GM19328 (cell line): ENCODE data around the gene ANKK1.

Experiments used
- ATAC-seq: cut with Tn5 transposase; IDR thresholded peaks from one replicate; pipeline ENCODE4 v1.9.1; 2021; ENCODE audit warnings: mild to moderate bottlenecking, moderate library complexity; ENCODE audit not compliant: unreplicated experiment

The ANKK1 gene

GRCh38 chr11:113408206-113408605 lies 20.6 kb downstream of the ANKK1 start:
- ATAC-seq = no peak

GRCh38 chr11:113408887-113409286 lies 21.3 kb downstream of the ANKK1 start:
- ATAC-seq = no peak

DNA sequence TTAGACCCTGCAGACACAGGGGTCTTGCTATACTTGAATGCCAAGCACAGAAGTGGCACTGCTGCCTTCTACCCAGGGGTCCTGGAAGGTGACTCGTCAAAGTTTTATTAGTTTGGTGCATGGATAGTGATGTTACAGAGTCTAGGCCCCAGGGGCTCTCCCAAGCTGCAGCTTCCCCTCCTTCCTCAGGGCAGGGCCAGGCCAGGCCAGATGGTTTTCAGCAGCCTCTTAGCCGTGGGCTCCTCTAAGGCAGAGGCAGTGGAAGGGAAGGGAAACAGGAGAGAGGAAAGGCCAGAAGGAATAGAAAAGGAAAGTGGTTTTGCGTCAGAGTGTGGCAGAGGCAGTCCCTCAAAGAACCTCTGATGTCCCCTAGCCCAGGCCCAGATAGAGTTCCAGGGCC lies 21.9 kb downstream of the ANKK1 start:
- ATAC-seq = no peak

DNA sequence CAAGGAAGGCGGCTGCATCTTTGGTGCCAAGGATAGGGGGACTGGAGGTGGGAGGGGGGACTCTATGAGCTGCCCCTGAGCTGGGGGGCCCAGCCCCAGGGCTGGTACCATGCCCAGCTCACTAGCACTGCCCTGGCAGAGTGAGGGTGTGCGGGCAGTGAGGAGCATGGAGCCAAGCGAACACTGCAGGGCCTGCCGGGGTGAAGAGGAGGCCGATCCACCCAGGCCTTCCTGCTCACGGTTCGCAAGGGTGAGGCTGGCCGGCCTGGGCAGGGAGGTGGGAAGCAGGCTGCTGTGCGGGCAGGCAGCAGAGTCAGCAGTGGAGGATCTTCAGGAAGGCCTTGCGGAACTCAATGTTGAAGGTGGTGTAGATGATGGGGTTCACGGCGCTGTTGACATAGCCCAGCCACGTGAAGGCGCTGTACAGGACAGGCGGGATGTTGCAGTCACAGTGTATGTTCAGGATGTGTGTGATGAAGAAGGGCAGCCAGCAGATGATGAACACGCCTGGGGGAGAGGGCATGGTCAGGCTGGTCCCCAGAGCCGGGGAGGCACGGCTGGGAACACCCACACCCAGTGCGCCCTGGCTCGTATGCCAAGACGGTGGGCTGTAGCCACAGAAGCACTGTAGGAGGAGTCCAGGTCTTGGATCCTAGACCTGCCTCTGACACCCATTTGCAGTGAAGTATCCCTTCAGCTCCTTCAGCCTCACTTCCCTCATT lies 23.0 kb downstream of the ANKK1 start:
- ATAC-seq = no peak

DNA sequence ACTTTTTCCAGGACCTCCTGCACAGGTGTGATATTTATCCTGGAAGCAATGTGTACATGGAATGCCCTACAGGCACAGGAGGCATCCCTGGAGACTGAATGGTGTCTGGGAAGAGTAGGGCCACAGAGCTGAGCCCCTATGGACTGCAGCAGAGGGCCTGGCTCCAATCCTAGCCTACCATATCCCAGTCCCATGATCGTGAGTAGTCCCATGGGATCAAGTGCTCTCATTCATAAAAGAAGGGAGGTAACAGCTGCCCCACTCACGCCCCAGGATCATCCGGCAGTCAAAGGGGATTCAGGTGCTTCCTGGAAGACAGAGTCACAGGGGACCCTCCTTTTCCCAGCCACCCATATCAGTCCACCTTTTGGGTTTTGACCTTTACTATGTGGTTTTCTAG lies 24.0 kb downstream of the ANKK1 start:
- no peak for ATAC-seq

- ATAC-seq = no peak
Observed at GRCh38 chr11:113412675-113413074, 25.1 kb downstream of the ANKK1 start.

DNA sequence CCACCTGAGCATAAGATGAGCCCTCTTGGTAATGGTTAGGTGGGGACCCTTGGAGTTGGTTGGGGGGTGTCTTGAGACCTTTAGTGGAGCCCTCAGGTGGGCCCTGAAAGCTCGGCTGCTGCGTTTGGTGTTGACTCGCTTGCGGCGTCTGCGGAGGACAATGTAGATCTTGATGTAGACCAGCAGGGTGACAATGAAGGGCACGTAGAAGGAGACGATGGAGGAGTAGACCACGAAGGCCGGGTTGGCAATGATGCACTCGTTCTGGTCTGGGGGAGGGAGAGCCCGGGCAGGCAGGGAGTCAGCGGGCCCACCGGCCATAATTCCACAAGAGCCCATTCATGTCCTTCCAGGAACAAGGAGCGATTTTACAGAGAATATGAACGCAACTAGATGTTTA lies 27.8 kb downstream of the ANKK1 start:
- ATAC-seq = no peak

- no peak for ATAC-seq
Observed at GRCh38 chr11:113417428-113417827, 29.8 kb downstream of the ANKK1 start.

DNA sequence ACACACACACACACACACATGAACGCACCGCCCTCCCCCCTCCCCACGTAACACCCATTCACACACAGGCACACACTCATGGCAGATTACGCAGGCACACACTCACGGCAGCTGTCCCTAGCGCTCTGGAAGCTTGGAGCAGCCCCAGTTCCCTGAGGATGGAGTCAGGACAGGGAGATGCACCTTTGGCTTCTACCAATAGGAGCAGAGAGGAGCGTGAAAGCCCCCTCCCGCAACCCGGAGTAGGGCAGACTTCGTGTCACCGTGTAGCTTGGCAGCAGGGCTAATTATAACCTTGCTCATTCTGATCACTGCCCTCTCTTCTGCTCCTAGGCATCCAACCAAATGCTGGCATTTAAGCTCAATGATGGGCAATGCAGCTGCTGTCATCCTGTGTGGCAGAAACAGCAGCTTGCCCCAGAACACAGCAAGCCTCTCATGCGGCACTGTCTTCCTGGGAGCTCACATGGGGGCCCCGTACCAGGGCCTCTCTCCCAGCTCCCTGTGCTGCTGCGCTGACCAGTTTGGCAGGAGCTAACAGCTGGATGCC lies 31.9 kb downstream of the ANKK1 start:
- no peak for ATAC-seq

DNA sequence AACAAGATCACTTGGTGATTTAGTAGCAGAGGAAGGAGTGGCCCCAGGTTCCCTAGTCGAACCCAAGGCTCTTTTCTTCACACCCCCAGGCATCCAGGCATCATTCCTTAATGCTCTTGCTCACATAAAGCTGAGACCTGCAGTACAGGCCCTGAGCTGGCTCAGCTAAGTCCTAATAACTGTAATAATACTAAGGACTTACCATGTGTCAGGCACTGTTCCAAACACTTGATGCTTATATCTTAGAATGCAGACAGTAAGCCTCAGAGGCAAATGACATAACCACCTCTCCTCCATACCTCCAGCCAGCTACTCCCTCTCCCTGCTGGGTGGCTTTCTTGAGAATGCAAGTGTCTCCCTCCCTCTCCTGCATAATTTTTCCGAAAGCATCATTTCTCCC lies 33.2 kb downstream of the ANKK1 start:
- no peak for ATAC-seq

DNA sequence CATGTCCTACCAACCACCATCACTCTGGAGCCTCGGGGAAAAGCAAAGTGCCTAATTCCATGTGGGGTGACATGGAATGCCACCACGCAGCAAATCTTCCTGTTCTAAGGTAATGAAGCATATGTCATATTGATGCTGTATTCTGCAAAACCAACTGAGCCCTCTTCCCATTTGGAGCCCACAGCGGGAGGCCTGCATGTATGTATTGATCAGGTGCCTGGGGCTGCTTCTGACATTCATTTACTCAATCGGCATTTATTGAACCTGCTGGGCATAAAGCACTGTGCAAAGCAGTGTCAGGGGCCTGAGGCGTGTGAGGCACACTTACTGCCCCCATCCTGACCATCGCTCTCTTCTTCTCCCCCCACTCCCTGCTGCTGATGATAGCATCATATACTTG lies 39.1 kb downstream of the ANKK1 start:
- ATAC-seq = no peak

- ATAC-seq = no peak
Observed at GRCh38 chr11:113431746-113432145, 44.2 kb downstream of the ANKK1 start.

DNA sequence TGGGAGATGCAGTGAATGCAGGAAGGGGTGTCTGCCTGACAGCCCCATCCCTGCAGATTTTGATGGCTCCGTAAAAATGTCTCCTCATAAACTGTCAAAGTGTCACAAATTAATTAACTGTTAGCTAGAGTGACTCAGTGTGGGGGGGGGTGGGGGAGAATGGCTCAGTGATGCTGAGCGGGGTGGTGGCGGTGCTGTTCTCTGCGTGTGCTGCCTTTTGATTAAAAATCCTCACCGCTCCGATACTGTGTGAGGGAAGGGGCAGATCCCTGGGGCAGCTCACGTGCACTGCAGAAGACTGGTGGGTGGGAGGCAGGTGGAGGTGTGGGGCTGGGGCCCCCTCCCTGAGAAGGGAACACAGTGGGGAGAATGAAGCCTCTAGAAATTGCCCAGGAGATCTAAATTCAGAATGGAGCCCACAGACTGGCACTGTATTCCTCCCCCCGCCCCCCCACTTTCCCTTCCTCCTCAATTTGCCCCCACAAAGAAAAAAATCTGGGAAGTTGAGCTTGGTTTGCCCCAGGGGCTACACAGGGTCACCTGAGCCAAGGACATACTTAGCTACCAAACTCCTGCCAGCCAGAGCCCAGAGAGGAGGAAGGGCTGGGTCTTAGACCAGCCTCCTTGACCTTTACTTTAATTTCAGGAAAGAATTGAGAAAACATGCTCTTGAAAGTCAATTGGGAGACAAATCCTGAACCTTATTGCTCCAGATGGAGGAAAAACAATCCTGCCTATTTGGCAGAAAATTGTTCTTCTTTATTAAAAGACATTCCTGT lies 47.8 kb downstream of the ANKK1 start:
- no peak for ATAC-seq

GRCh38 chr11:113436672-113437252 lies 49.2 kb downstream of the ANKK1 start:
- ATAC-seq = no peak

DNA sequence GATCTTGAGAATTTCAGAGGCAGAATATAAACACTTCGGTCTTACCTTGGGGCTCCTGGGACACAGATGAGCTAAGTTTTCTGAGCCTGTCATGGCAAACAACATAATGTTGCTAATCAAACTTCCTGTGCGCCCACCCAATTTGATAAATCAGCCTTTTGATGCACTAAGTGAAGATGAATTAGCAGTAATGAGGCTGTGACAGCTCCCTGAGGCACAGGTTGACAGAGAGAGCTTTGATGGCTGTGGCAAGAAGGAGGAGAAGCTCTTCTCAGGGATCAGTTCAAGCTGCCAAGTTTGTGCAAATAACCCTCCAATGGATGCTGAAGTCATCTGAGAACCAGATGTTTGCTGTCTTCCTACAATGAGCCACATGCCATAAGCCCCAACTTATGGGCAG lies 53.2 kb downstream of the ANKK1 start:
- ATAC-seq = no peak

DNA sequence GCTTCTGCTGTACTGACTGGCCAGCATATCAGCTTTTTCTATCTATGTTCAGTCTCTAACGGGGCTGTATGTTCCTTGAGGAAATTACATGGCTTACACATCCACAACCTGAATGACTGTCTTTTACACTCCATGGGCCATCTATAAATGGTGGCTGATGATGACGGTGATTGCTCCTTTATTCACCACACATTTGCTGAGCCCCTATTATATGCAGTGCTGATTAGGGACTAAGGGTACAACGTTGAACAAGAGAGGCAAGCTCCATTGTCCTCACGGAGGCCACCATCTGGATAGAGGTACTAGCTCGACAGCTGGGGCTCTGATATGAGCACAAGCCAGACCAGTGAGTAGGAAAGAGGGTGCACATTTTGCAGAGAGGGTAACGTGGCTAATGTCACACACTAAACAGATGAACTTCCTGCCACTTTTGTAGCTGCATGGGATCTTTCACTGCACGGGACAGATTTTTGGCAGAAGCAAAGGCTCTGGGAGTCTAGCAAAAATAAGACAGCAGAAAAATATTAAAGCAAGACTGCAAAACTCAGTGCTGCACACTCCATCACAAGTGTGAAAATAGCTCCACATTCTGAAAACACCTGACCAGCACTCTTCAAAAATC lies 57.0 kb downstream of the ANKK1 start:
- ATAC-seq = no peak

GRCh38 chr11:113446112-113446511 lies 58.5 kb downstream of the ANKK1 start:
- no peak for ATAC-seq

DNA sequence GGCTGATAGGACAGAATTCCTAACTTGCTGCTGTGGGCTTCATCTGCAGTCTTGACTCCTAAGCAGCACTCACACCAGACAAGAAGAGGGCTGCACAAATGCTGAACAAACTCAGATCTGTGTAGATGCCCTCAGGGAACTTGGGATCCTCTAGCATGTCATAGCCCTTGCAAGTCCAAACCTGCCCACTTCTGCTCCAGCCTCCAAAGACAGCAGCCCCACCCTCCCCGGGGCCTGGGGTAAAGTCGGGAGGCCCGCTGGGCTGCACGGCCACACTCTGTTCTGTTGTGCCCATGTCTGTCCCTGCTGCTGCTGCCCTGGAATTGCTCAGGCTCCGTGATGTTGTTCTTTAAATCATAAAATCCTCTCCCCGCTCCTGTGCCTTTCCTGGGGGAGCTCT lies 59.4 kb downstream of the ANKK1 start:
- no peak for ATAC-seq

DNA sequence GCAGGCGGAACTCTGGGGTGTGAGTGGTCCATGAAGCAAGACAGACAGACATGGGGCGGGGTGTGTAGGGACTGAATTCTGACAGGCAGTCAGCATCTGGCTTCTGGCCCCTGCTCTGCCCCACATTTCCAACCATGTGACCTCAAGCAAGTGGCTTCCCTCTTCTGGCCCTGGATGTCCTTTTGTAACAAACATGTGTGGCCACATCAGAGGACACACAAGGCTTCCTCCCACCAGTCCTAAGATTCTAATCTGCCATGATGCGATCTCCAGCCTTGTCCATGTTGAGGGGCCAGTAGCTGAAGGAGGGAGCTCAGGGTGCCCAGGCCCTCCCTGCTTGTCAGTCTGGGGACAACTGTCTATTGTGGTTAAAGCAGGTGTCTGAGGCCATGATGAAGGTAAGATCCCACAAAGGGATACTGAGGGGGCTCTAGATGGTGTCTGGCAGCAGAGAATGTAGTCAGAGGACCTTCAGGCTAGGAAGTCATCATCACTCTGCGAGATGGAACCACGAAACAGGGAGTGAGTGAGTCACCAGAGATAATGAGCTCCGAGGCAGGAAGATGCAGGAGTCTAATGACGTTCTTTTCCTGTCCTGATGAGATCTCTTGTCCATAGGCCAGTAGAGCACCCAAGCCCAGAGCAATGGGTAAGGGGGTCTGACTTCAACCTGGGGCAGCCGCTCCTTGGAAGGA lies 60.2 kb downstream of the ANKK1 start:
- no peak for ATAC-seq

DNA sequence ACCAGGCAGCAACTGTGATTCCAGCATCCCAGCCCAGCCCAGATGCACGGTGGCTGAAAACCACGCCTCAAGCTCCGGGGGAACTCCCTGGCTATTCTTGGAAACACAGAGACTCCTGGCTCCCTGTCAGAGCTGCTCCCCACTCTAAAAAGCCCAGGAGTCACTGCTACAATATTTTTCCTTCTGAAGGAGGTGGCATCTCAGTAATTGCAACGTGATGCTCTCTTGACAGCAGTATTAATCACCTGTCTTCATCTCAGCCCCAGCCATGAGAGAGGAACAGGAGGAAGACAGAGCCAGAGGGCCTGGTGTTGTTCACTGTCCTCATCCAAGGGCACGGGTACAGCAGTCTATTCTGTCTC lies 60.7 kb downstream of the ANKK1 start:
- no peak for ATAC-seq

- no peak for ATAC-seq
Observed at GRCh38 chr11:113449743-113450142, 62.2 kb downstream of the ANKK1 start.
